ENCODE measurements around the gene TENT5A. TPM values are rescaled to one million over a fixed set of nuclear protein-coding genes. Genes with fewer than 3 reads are reported as not detected.

TENT5A gene
- total RNA-seq, 4 donors from 2014 or later: 5.6 to 42.1 (median 34.2) TPM

GRCh38 chr6:81696524-81696923 is 56.0 kb downstream of the TENT5A start:
- Histone ChIP-seq H3K36me3 (no peaks in the 10 kb centered on the region), H3K4me1 (peaks cover 0 to 3% (median 0%) of the 10 kb centered on the region in 4 donors), H3K9me3 (no peaks in the 10 kb centered on the region), H3K27me3 (no peaks in the 10 kb centered on the region), H3K4me3 (no peak overlapping the region), H3K27ac (no peak overlapping the region)
- 50 to 59% methylated on average over 3 of the region's 3 CpGs for WGBS, 2 donors (ENCODE audit: low coverage in 1 of 2)
- TF ChIP-seq EP300 (IDR thresholded peaks at IDR 0.05; ENCODE audit: low read depth) (no peak), POLR2A (IDR thresholded peaks at IDR 0.05) (no peak), POLR2AphosphoS5 (IDR thresholded peaks at IDR 0.05) (no peak), CTCF (IDR thresholded peaks at IDR 0.05) (no peak)
- in situ Hi-C loops (cut with MboI; ENCODE audit: low pct_ligation_motif_present in 1 of 4, low pct_unique_long_range_greater_than_20kb in 1 of 4, low sequenced_read_pairs in 3 of 4): no loop called here
- no peak for DNase-seq
- intact Hi-C loops (cut with DNase I; ENCODE audit: low total_unique reads): no loop called here

Small RNA genes lying within 50 kb of the gene (small RNA-seq; reads per million reads assigned to genes)
- 0 reads per million in 4 donors for gene AL078599.1
- 0 reads per million in 4 donors for gene RF00156
